ENCODE results near the gene MEGF11.

Gene MEGF11

GRCh38 chr15:66288093-66288492 is 34.5 kb upstream of the MEGF11 start:
- TF ChIP-seq CTCF (conservative IDR thresholded peaks at IDR 0.05), result no peak
- no peak overlapping the region for H3K27ac ChIP-seq

- TF ChIP-seq CTCF (conservative IDR thresholded peaks at IDR 0.05), result peak; percentile 78
These were observed 34.0 kb upstream of the MEGF11 start for GRCh38 chr15:66287461-66288057.

GRCh38 chr15:66285533-66286280 is 32.2 kb upstream of the MEGF11 start:
- TF ChIP-seq CTCF (conservative IDR thresholded peaks at IDR 0.05), result no peak
- H3K27ac ChIP-seq, result peak overlapping the region; percentile 49; the same call in 1 of the 2 replicates

More at GRCh38 chr15:66287461-66288057, 34.0 kb upstream of the MEGF11 start:
- H3K27ac ChIP-seq, result no peak overlapping the region

- no peak for TF ChIP-seq CTCF (conservative IDR thresholded peaks at IDR 0.05)
- peak overlapping the region; percentile 49 for H3K27ac ChIP-seq
These were observed 30.7 kb upstream of the MEGF11 start for GRCh38 chr15:66284271-66284670.

- H3K27ac ChIP-seq, result no peak overlapping the region
- no peak for TF ChIP-seq CTCF (conservative IDR thresholded peaks at IDR 0.05)
These were observed 25.1 kb upstream of the MEGF11 start for GRCh38 chr15:66278671-66279070.

GRCh38 chr15:66278056-66278455 is 24.5 kb upstream of the MEGF11 start:
- no peak overlapping the region for H3K27ac ChIP-seq
- no peak for TF ChIP-seq CTCF (conservative IDR thresholded peaks at IDR 0.05)

- no peak for TF ChIP-seq CTCF (conservative IDR thresholded peaks at IDR 0.05)
- H3K27ac ChIP-seq, result no peak overlapping the region
These were observed 23.0 kb upstream of the MEGF11 start for GRCh38 chr15:66276546-66276945.
